Stimulated activated CD4-positive, alpha-beta T cell treated with anti-CD3 and anti-CD28 coated beads, Interleukin-1b, Interleukin-23, amount 100 ng/mL, for 48 hours (primary cell): ENCODE data around the gene SGMS1.
A peak's percentile ranks its signal among the peaks of the same experiment; 100 is the strongest.
"Not testable (repeated sequence)": the region's sequence is repeated elsewhere in the genome, so short reads cannot be mapped to it uniquely, and the experiment has no call there.

Source experiments
- DNase-seq: peaks from one replicate; pipeline ENCODE4 v3.0.0-alpha.2; 2020

The SGMS1 gene

DNA sequence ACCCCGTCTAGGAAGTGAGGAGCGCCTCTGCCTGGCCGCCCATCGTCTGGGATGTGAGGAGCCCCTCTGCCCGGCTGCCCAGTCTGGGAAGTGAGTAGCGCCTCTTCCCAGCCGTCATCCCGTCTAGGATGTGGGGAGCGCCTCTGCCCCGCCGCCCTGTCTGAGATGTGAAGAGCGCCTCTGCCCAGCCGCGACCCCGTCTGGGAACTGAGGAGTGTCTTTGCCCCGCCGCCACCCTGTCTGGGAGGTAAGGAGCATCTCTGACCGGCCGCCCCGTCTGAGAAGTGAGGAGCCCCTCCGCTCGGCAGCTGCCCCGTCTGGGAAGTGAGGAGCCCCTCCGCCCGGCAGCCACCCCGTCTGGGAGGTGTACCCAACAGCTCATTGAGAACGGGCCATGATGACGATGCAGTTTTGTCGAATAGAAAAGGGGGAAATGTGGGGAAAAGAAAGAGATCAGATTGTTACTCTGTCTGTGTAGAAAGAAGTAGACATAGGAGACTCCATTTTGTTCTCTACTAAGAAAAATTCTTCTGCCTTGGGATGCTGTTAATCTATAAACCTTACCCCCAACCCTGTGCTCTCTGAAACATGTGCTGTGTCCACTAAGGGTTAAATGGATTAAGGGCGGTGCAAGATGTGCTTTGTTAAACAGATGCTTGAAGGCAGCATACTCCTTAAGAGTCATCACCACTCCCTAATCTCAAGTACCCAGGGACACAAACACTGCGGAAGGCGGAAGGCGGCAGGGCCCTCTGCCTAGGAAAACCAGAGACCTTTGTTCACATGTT is 267.9 kb downstream of the SGMS1 start:
- DNase-seq: not testable (repeated sequence)

GRCh38 chr10:50351483-50352146 is 272.1 kb downstream of the SGMS1 start:
- DNase-seq: no peak

DNA sequence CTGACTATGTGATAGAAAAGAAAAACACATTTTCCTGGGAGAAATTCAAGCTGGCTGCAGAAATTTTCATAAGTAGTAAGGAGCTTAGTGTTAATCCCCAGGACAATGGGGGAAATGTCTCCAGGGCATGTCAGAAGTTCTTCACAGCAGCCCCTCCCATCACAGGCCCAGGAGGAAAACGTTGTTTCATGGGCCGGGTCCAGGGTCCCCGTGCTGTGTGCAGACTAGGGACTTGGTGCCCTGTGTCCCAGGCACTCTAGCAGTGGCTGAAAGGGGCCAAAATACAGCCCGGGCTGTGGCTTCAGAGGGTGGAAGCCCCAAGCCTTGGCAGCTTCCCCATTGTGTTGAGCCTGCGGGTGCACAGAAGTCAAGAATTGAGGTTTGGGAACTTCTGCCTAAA is 273.4 kb downstream of the SGMS1 start:
- DNase-seq: no peak

DNA sequence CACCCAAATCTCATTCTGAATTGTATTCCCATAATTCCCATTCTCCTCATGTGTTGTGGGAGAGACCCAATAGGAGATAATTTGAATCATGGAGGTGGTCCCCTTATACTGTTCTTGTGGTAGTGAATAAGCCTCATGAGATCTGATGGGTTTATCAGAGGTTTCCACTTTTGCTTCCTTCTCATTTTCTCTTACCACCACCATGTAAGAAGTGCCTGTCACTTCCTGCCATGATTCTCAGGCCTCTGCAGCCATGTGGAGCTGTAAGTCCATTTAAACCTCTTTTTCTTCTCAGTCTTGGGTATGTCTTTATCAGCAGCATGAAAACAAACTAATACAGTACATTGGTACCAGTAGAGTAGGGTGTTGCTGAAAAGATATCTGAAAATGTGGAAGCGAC is 274.2 kb downstream of the SGMS1 start:
- DNase-seq: no peak

GRCh38 chr10:50347394-50347802 is 276.4 kb downstream of the SGMS1 start:
- DNase-seq: no peak

DNA sequence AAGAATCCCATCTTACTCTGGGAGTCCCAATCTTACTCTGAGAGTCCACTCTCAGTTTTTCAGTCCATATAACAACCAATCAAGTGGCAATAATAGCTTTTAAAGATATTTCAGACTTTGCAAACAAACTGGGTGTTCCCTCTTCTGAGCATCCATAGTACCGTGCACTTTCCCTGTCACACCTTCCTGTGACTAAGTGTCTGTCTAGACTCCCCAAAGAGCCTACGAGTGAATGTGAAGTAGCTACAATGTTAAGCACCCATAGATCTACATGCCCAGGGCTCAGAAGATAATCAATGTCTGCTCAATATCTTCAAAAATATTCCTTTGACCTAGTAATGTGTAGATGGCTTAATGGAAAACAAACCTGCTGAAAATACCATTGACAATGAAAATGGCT is 276.8 kb downstream of the SGMS1 start:
- DNase-seq: no peak

- no peak for DNase-seq
Measured at GRCh38 chr10:50345545-50345944, 278.2 kb downstream of the SGMS1 start.

DNA sequence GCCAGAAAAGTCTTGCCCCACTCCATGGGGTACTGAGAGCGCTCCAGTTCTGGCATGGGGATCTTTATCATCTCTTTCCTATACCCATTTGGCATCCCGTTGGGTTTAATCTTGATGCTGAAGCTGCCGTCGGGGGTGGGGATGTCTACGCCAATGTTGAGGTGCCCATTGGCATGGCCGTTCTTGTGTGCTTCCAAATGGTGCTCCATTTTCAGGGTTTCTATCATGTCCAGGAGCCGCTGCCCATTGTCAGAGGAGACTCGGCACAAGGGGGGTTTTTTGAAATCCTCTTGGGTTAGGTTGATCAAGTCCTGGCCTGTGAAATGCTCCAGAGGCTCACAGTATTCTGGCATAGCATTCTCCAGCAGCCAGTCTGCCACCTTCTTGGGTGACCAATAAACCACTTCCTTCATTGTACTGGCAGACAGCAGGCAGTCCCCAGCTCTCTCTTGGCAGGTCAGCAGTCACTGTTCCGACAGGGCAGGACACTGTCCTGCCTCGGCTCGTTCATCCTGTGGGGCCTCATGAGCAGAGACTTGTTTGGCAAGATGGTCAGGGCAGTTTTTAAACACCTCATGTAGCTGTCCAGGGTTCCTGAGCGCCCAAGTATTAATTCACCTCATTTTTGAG is 279.9 kb downstream of the SGMS1 start:
- no peak for DNase-seq

DNA sequence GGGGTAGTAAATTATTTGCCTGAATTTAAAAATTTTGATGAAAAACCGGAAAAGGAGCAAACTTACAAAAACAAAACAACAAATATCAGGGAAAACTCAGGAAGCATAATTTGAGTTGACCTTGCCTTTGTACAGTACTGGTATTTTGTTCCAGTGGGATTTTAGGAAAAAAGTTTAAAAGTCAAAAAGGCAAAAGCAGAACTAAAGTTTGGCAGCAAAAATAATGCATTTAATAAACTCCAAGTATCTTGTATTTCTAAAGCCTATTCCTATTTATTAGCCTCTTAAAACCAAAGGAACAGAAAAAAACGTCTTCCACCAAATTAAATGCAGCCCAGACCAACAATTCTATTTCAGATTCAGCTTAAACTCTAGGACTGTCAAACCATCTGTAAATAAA is 281.8 kb downstream of the SGMS1 start:
- no peak for DNase-seq

GRCh38 chr10:50336140-50336539 is 287.6 kb downstream of the SGMS1 start:
- DNase-seq: no peak

GRCh38 chr10:50335397-50335796 is 288.4 kb downstream of the SGMS1 start:
- no peak for DNase-seq

DNA sequence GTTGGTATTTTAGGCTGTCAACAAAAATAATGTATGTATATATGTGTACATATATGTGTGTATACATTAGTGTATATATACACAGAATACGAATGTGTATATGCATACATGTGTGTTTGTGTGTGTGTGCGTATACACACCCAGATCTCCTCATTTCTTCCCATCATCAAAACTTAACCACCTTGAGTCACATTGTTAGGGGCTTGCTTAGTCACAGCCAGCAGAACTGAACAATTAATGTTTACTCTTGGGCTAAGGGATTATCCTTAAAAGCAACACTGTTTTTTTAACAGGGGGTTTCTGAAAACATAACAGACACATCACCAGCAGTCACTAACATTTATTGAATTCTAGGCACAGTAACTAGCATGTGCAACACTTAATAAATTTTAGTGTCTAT is 289.5 kb downstream of the SGMS1 start:
- no peak for DNase-seq

GRCh38 chr10:50333872-50334271 is 289.9 kb downstream of the SGMS1 start:
- DNase-seq: no peak

DNA sequence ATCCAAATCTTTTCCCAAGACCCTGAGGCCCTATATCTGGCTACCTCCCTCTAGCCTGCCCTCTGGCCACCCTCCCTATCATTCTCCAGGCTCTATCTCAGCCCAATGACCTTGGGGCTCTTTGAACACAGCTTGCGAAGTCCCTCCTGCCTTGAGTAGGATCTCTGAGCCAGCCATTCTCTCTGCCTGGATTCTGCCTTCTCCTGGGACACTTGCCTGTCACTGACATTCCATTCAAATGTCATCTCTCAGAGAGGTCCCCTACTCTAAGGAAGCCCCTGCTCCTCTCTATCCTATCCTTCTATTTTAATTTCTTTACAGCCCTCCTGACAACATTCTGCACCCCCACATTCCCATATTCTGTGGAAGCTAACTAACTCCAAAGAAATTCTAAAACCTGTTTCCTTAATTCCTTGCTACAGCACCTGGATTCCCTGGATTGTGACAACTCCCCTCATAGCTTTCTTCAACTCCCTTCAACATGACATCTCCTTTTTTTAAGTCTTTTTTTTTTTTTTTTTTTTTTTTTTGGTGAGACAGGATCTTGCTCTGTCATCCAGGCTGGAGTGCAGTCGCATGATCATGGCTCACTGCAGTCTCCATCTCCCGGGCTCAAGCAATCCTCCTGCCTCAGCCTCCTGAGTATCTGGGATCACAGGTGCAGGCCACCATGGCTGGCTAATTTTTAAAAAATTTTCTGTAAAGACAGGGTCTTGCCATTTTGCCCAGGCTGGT is 291.5 kb downstream of the SGMS1 start:
- DNase-seq: no peak

GRCh38 chr10:50331486-50331885 is 292.3 kb downstream of the SGMS1 start:
- DNase-seq: no peak

DNA sequence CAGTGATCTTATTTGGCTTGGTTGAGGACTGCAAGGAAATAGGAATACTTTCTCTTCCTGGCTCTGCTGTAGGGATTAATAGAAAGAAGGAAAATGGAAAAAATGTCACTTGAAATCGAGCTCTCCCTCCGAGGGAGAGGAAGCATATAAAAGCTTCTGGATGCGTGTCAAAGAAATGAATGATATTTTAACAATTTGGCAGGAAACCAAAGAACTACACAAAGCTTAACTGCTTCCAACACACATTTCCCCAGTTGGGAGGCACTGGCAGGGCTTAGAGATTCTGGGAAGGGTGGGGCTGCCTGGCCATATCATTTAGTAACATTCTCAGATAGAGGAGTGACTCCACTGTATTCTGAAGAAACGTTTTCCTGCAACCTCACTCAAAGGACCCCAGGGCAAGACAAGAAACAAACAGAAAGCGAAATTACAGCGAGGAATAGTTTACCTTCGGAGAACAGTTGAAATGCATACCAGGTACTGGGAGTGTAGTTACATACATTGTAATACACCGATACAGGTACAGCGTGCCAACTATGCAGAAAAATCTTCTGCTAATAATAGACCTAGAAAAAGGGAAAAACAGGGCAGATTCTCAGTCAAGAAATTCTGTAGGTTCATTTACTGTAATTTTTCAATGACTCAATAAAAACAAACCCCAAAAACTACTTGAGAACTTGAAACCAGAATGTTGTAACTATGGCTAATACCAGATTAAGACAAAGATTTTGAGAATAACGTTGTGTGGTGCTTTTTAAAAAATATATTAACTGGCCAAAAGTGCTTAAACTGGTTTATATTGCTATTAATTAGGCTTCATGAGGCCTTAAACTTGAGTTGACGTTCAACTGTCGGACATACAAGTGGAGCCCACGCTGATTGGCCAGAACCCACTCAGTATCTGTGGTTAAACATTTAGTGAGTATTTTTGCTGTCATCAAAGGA is 296.7 kb downstream of the SGMS1 start:
- DNase-seq: no peak

DNA sequence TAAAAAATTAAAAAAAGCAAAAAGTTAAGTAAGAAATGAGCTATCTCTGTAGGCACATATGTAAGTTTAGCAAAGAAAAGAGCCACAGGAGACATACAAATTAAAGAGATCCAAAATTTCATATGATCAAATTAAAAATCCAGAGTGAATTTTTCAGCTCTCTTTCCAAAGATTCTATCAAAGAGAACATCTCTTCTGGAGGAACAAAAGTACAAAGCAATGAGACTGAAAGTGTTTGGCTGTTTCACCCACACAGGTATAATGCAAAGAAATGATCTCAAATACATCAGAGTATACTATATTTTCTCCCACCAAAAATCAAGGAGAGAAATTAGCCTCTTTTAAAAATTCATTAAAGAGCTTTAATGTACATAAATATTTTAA is 297.6 kb downstream of the SGMS1 start:
- no peak for DNase-seq

- DNase-seq: peak; percentile 10
Measured at GRCh38 chr10:50325449-50326171, 298.1 kb downstream of the SGMS1 start.

GRCh38 chr10:50324680-50325393 is 298.9 kb downstream of the SGMS1 start:
- no peak for DNase-seq

DNA sequence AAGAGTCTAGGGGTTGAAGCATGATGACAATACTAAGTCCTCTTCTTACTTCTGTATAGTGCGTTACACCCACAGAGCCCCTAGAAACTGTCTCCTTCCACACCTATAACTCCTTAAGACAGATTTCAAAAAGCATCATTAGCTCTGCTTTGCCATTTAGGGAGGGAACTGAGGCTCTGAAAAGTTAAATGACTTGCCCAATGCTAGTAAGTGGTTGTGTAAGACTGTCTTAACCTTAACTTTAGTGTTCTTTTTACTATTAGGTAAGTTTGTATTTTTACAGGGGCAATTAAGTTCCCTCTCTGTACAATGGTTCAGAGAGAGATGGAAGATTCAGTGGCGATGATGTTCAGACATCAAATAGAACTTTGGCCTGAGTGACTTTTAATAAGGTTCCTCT is 299.7 kb downstream of the SGMS1 start:
- DNase-seq: no peak

GRCh38 chr10:50322077-50322476 is 301.7 kb downstream of the SGMS1 start:
- DNase-seq: no peak
